CD4-positive, alpha-beta T cell (primary cell): ENCODE measurements around the gene PDE4A. TPM values are rescaled to one million over a fixed set of nuclear protein-coding genes. Genes with fewer than 3 reads are reported as not detected.

Source experiments
- ATAC-seq: fragments of 200-7000 bp; cut with Tn5 transposase; one replicate; pipeline ENCODE4 v1.10.0; 2022; ENCODE audit warnings: mild to moderate bottlenecking; ENCODE audit not compliant: poor library complexity
- CTCF ChIA-PET: fragments of 350-600 bp; sonication (Branson Sonifier 250); formaldehyde crosslinking; loops from one replicate; lab custom pipeline; 2021; ENCODE audit warnings: antibody characterized with exemption, inconsistent platforms; lab: Charles Lee
- POLR2A ChIA-PET: fragments of 350-600 bp; sonication (Branson Sonifier 250); formaldehyde crosslinking; loops from one replicate; lab custom pipeline; 2021; ENCODE audit warnings: antibody characterized with exemption, inconsistent platforms; lab: Charles Lee
- DNase-seq, 14 experiments: peaks; one replicate each; pipeline ENCODE4 v3.0.0-alpha.2; 2013 to 2020; ENCODE audit warnings: mixed read lengths in 2 of 14
- H3K27ac ChIP-seq, 2 donors: one replicate each; pipeline versions ENCODE4 v1.5.1 to v1.7.0; 2013; ENCODE audit warnings: low read length in 2 of 2, low read depth in 1 of 2, mild to moderate bottlenecking in 1 of 2
- H3K27me3 ChIP-seq, 2 experiments: 1 replicate in 1 of 2; 2 replicates in 1 of 2; pipeline versions ENCODE4 v1.6.1 to v1.7.0; 2013; ENCODE audit warnings: low read length in 2 of 2, control low read depth in 1 of 2, mild to moderate bottlenecking in 1 of 2, moderate library complexity in 1 of 2; ENCODE audit not compliant: insufficient read depth in 2 of 2, control insufficient read depth in 1 of 2
- H3K36me3 ChIP-seq: one replicate; pipeline ENCODE4 v1.6.1; 2013; ENCODE audit warnings: low read length, control low read depth; ENCODE audit not compliant: insufficient read depth
- H3K4me1 ChIP-seq: one replicate; pipeline ENCODE4 v1.6.1; 2013; ENCODE audit warnings: low read length, control low read depth; ENCODE audit not compliant: insufficient read depth
- H3K4me3 ChIP-seq: one replicate; pipeline ENCODE4 v1.5.1; 2013; ENCODE audit warnings: mild to moderate bottlenecking, low read length, moderate library complexity
- H3K9me3 ChIP-seq, 2 experiments: 1 replicate in 1 of 2; 2 replicates in 1 of 2; pipeline versions ENCODE4 v1.6.1 to v1.7.0; 2013; ENCODE audit warnings: low read length in 2 of 2, mild to moderate bottlenecking in 2 of 2, control low read depth in 1 of 2, moderate library complexity in 1 of 2; ENCODE audit not compliant: control insufficient read depth in 1 of 2, insufficient read depth in 1 of 2
- H3K27ac Mint-ChIP-seq: one replicate; pipeline ENCODE4 v1.8.0; 2020; ENCODE audit warnings: mixed read lengths
- H3K27me3 Mint-ChIP-seq: one replicate; pipeline ENCODE4 v1.8.0; 2021; ENCODE audit warnings: mixed read lengths
- H3K36me3 Mint-ChIP-seq: one replicate; pipeline ENCODE4 v1.8.0; 2021; ENCODE audit warnings: low read depth, mixed read lengths
- H3K4me1 Mint-ChIP-seq: one replicate; pipeline ENCODE4 v1.8.0; 2021; ENCODE audit warnings: low read depth, mixed read lengths
- H3K4me3 Mint-ChIP-seq: one replicate; pipeline ENCODE4 v1.8.0; 2020; ENCODE audit warnings: mild to moderate bottlenecking, mixed read lengths
- H3K9me3 Mint-ChIP-seq: one replicate; pipeline ENCODE4 v1.8.0; 2020; ENCODE audit warnings: mixed read lengths
- CTCF ChIP-seq: fragments of 200-600 bp; IDR thresholded peaks from one replicate; pipeline ENCODE4 v1.8.0; 2022; ENCODE audit warnings: antibody characterized with exemption, mild to moderate bottlenecking
- intact Hi-C, 2 experiments: fragments of 100-400 bp; cut with DNase I in 1 of 2; cut with micrococcal nuclease in 1 of 2; formaldehyde crosslinking; loops; one replicate each; pipeline versions ENCODE4 v1.15.1 to v1.9.0; 2023 to 2025; cut with DNase I, micrococcal nuclease
- total RNA-seq, 174 experiments: library from RNA in 2 of 174; stranded (reverse) in 2 of 174; gene quantifications; one replicate each; pipeline ENCODE4 v1.2.3 and lab custom pipeline; 2021 to 2026

PDE4A gene
- total RNA-seq, 2 experiments from 2014 or later, result 1.5 to 2.1 TPM

- no peak overlapping the region for H3K4me3 ChIP-seq
- no peaks in the 10 kb centered on the region for H3K27me3 ChIP-seq
- peaks cover 3% of the 10 kb centered on the region for H3K4me1 ChIP-seq
- no peaks in the 10 kb centered on the region for H3K9me3 Mint-ChIP-seq
- ChIA-PET POLR2A (interaction anchor here (1.1 kb wide), 1 partner anchor 21 kb away, joined by 3 read pairs; no protein-coding TSS in a partner anchor), CTCF (interaction anchor here (1.0 kb wide), 1 partner anchor 125 kb away, joined by 3 read pairs; no protein-coding TSS in a partner anchor)
- no peak overlapping the region for H3K27ac ChIP-seq
- DNase-seq, result no peak
- H3K27ac Mint-ChIP-seq, result no peak overlapping the region
- peaks cover 68% of the 10 kb centered on the region for H3K36me3 Mint-ChIP-seq
- peaks cover 59% of the 10 kb centered on the region for H3K36me3 ChIP-seq
- no peak for ATAC-seq
- H3K4me1 Mint-ChIP-seq, result no peaks in the 10 kb centered on the region
- H3K9me3 ChIP-seq, result no peaks in the 10 kb centered on the region
- no peaks in the 10 kb centered on the region for H3K27me3 Mint-ChIP-seq
- H3K4me3 Mint-ChIP-seq, result no peak overlapping the region
- TF ChIP-seq CTCF, result no peak
- intact Hi-C loops, result no loop called here
These were observed 25.3 kb upstream of the PDE4A start for GRCh38 chr19:10395003-10395402.

- Histone ChIP-seq H3K36me3 (peaks cover 60% of the 10 kb centered on the region), H3K9me3 (no peaks in the 10 kb centered on the region), H3K4me1 (peaks cover 7% of the 10 kb centered on the region), H3K4me3 (no peak overlapping the region), H3K27me3 (no peaks in the 10 kb centered on the region), H3K27ac (no peak overlapping the region)
- Mint-ChIP-seq H3K36me3 (peaks cover 68% of the 10 kb centered on the region), H3K27ac (no peak overlapping the region), H3K27me3 (no peaks in the 10 kb centered on the region), H3K4me1 (peaks cover under 1% of the 10 kb centered on the region), H3K4me3 (no peak overlapping the region), H3K9me3 (no peaks in the 10 kb centered on the region)
- DNase-seq (no peak), ATAC-seq (no peak)
- no peak for TF ChIP-seq CTCF
- CTCF ChIA-PET, result no interaction called here
- intact Hi-C loops, result no loop called here
- POLR2A ChIA-PET, result no interaction called here
These were observed 24.9 kb upstream of the PDE4A start for GRCh38 chr19:10395436-10395835.

- Mint-ChIP-seq H3K4me1 (peaks cover 6% of the 10 kb centered on the region), H3K4me3 (no peak overlapping the region), H3K36me3 (peaks cover 65% of the 10 kb centered on the region), H3K27me3 (no peaks in the 10 kb centered on the region), H3K27ac (no peak overlapping the region), H3K9me3 (no peaks in the 10 kb centered on the region)
- intact Hi-C loops, result no loop called here
- ChIA-PET CTCF (no interaction called here), POLR2A (no interaction called here)
- Histone ChIP-seq H3K27ac (no peak overlapping the region), H3K4me1 (peaks cover 12% of the 10 kb centered on the region), H3K9me3 (no peaks in the 10 kb centered on the region), H3K27me3 (no peaks in the 10 kb centered on the region), H3K4me3 (no peak overlapping the region), H3K36me3 (peaks cover 56% of the 10 kb centered on the region)
- ATAC-seq (no peak), DNase-seq (no peak)
- no peak for TF ChIP-seq CTCF
These were observed 24.4 kb upstream of the PDE4A start for GRCh38 chr19:10395917-10396316.
